GM18502 (cell line): ENCODE data around the gene C1orf87.

Source experiments
- ATAC-seq: cut with Tn5 transposase; IDR thresholded peaks from one replicate; pipeline ENCODE4 v1.9.1; 2021; ENCODE audit warnings: mild to moderate bottlenecking; ENCODE audit not compliant: unreplicated experiment, poor library complexity

C1orf87 gene

GRCh38 chr1:60065199-60065598 lies 8.4 kb downstream of the C1orf87 start:
- no peak for ATAC-seq

- no peak for ATAC-seq
These were observed 10.0 kb downstream of the C1orf87 start for GRCh38 chr1:60063561-60063960.

GRCh38 chr1:60059468-60059867 lies 14.1 kb downstream of the C1orf87 start:
- no peak for ATAC-seq

GRCh38 chr1:60055336-60055735 lies 18.2 kb downstream of the C1orf87 start:
- ATAC-seq: no peak

- no peak for ATAC-seq
These were observed 19.2 kb downstream of the C1orf87 start for GRCh38 chr1:60054374-60054773.

GRCh38 chr1:60052601-60053000 lies 21.0 kb downstream of the C1orf87 start:
- no peak for ATAC-seq

- ATAC-seq: no peak
These were observed 22.4 kb downstream of the C1orf87 start for GRCh38 chr1:60051191-60051590.

GRCh38 chr1:60049188-60049587 lies 24.4 kb downstream of the C1orf87 start:
- no peak for ATAC-seq

GRCh38 chr1:60044881-60045280 lies 28.7 kb downstream of the C1orf87 start:
- ATAC-seq: no peak

- no peak for ATAC-seq
These were observed 31.8 kb downstream of the C1orf87 start for GRCh38 chr1:60041783-60042182.

GRCh38 chr1:60037669-60038068 lies 35.9 kb downstream of the C1orf87 start:
- no peak for ATAC-seq

GRCh38 chr1:60036856-60037460 lies 36.6 kb downstream of the C1orf87 start:
- no peak for ATAC-seq

GRCh38 chr1:60035921-60036320 lies 37.6 kb downstream of the C1orf87 start:
- no peak for ATAC-seq

GRCh38 chr1:60034999-60035398 lies 38.6 kb downstream of the C1orf87 start:
- no peak for ATAC-seq

- no peak for ATAC-seq
These were observed 40.5 kb downstream of the C1orf87 start for GRCh38 chr1:60033066-60033465.

GRCh38 chr1:60031146-60031545 lies 42.4 kb downstream of the C1orf87 start:
- no peak for ATAC-seq

- ATAC-seq: no peak
These were observed 48.0 kb downstream of the C1orf87 start for GRCh38 chr1:60025552-60025951.

GRCh38 chr1:60017508-60018205 lies 55.9 kb downstream of the C1orf87 start:
- ATAC-seq: no peak

- no peak for ATAC-seq
These were observed 62.9 kb downstream of the C1orf87 start for GRCh38 chr1:60010690-60011089.

GRCh38 chr1:60008500-60008899 lies 65.1 kb downstream of the C1orf87 start:
- no peak for ATAC-seq

- ATAC-seq: no peak
These were observed 72.9 kb downstream of the C1orf87 start for GRCh38 chr1:60000625-60001024.

- no peak for ATAC-seq
These were observed 73.8 kb downstream of the C1orf87 start for GRCh38 chr1:59999746-60000145.
